HG02840 (cell line): Measurements from ENCODE around the gene ZYX.

ENCODE experiments used
- ATAC-seq: cut with Tn5 transposase; IDR thresholded peaks from one replicate; pipeline ENCODE4 v1.9.1; 2021; ENCODE audit warnings: mild to moderate bottlenecking, moderate library complexity, moderate number of reproducible peaks; ENCODE audit not compliant: unreplicated experiment, low FRiP score

ZYX gene, protein sequence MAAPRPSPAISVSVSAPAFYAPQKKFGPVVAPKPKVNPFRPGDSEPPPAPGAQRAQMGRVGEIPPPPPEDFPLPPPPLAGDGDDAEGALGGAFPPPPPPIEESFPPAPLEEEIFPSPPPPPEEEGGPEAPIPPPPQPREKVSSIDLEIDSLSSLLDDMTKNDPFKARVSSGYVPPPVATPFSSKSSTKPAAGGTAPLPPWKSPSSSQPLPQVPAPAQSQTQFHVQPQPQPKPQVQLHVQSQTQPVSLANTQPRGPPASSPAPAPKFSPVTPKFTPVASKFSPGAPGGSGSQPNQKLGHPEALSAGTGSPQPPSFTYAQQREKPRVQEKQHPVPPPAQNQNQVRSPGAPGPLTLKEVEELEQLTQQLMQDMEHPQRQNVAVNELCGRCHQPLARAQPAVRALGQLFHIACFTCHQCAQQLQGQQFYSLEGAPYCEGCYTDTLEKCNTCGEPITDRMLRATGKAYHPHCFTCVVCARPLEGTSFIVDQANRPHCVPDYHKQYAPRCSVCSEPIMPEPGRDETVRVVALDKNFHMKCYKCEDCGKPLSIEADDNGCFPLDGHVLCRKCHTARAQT

GRCh38 chr7:143380646-143381426 lies at the start of gene ZYX:
ZYX (plus strand) TSS chr7:143381345; CDS start chr7:143381572, 227 bp downstream.
- ATAC-seq = peak; percentile 82

DNA sequence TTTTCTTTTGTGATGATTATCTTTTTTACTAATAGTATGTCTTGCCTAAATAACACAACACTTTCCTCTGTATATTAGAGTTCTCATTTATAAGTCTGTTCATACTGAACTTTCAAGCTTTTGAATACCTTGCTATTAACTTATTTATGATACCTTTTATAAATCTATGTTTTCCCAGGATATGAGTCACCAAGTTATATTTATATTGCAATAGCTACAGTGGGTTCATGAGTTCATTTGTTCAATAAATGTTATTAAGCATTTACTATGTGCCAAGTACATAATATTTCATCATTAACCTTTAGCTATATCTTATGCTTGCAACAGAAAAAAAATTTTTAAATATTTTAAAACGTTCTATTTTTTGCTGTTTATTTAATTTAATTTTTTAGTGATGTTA lies 46.9 kb upstream of the ZYX start:
- ATAC-seq = no peak

DNA sequence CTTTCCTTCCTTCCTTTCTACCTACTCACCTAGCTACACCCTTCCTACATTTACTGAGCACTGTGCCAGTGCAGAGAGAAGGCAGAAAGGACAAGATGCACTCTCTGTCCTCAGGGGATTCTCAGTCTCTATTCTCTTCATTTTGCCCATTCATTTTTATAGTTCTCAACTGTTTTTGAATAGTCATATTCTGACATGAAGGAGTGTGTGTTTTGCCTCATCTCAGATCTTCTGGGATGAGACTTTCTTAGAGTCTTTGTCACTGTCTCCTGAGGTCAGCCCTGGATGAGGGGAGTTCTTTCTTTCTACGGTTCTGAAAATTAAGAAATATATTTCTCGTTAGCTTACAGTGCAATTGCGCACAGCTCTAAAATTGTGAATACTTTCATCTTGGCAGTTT lies 43.9 kb upstream of the ZYX start:
- no peak for ATAC-seq

DNA sequence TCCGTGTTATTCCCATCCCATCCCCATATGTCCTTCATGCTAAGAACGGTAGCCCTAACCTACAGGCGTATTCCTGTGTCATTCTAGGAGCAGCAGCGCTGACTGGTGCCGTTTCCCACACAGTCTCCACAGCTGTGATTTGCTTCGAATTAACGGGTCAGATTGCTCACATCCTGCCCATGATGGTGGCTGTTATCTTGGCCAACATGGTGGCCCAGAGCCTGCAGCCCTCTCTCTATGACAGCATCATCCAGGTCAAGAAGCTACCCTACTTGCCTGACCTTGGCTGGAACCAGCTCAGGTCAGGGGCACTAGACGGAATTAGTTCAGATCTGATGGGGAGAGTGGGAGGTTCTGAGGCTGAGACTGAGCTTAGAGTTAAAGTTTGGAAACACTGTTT lies 39.3 kb upstream of the ZYX start:
- no peak for ATAC-seq

DNA sequence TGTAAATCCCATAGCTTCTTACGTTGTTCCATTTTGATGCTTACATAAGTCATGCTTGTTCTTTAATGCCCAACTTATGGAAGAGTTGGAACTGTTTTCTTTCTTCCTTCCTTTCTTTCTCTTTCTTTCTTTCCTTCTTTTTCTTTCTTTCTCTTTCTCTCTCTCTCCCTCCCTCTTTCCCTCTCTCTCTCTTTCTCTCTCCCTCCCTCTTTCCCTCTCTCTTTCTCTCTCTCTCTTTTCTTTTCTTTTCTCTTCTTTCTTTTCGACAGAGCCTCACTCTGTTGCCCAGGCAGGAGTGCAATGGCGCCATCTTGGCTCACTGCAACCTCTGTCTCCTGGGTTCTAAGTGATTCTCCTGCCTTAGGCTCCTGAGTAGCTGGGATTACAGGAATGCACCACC lies 37.5 kb upstream of the ZYX start:
- no peak for ATAC-seq

DNA sequence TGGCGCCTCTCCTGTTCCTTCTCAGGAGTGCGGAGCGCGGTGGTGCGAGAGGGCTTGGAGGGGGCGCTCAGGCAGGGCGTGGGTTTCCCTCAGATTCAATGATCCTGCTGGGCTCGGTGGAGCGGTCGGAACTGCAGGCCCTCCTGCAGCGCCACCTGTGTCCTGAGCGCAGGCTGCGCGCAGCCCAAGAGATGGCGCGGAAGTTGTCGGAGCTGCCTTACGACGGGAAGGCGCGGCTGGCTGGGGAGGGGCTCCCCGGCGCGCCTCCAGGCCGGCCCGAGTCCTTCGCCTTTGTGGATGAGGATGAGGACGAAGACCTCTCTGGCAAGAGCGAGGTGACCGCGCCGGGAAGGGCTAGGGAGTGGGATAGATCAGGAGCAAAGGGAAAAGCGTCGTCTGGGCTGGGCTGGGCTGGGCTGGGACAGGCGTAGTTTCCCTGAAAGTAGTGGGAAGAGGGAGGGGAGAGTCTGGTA lies 35.7 kb upstream of the ZYX start:
- ATAC-seq = no peak

- no peak for ATAC-seq
Observed at GRCh38 chr7:143346018-143346417, 35.1 kb upstream of the ZYX start.

DNA sequence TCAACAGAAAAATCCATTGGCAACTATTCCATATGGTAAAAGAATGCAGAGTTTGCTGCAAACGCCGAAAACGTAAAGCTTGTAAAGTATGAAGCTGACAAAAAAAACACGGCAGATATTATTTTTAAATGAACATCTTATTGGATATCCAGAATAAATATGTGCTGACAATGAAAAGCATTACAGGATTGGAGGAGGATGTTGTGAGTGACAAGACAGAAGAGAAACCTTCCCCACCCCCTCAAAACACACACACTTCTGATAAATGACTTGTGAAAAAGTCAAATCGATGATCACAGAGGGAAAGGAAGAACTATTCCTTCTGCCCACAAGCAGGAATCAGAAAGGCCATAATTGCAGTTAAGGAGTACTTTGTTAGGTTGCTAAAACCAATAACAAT lies 33.2 kb upstream of the ZYX start:
- ATAC-seq = no peak

- ATAC-seq = no peak
Observed at GRCh38 chr7:143351060-143351459, 30.1 kb upstream of the ZYX start.

DNA sequence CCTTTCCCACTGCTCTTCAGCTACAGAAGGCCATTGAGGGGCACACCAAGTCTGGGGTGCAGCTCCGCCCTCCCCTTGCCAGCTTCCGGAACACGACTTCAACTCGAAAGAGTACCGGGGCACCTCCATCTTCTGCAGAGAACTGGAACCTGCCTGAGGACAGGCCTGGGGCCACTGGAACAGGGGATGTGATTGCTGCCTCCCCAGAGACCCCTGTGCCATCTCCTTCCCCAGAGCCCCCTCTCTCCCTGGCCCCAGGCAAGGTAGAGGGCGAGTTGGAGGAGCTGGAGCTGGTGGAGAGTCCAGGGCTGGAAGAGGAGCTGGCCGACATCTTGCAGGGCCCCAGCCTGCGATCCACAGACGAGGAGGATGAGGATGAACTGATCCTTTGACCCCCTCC lies 29.6 kb upstream of the ZYX start:
- ATAC-seq = no peak

DNA sequence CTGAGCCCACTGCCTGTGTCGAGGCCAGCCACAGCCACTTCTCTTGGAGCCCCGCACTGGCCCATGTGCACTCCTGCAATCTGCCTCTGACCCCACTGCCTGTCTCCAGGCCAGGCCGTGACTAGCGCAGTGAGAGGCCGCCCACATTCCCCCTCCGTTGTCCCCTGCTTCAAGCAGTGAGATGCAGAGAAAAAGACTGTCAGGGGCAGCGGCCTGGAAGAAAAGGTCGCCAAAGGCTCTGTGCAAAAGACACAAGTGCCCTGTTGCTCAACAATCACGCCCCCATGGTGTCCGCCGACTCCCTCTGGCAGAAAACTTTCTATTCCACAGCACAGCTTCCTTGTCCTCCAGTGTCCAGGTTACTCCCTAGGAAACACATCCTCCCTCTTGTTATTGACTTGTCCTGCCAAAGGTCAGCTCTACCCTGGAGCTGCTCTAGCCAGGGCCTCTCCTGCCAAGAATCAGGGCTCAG lies 28.6 kb upstream of the ZYX start:
- no peak for ATAC-seq

DNA sequence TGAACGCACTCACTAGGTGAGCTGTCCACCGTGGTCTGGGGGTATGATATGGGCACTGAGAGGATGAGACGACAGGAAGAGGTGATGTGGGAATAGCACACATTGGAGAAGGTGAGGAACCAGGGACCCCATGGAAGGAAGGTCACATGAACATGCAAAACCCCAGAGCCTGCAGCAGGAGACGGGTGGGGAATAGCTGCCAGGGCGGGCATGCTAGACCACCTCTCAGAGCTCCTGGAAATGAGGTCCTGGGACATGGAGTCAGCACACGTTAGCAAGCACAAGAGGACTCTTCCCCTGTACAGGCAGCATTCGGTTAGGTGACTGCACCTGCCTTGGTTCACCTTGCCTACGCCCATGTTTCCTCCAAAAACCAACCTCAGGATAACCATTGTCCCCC lies 26.8 kb upstream of the ZYX start:
- no peak for ATAC-seq

DNA sequence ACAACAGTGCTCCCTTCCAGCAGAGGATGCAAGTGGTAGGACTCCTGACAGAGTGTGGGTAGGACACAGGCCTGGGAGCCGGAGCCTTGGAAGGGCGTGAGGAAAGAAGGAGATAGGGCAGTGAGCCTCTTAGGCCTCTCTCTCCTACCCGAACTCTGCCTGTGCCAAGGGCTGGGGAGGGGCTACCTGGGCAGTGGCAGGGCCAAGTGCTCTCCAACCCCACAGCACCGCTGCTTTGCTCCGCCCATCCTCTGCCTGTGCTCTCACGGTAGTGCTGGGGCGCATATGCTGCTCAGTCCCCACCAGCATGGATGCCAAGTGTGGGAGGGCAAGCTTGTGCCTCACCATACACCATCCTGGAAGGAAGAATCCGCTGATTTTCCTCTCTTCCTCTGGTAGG lies 26.2 kb upstream of the ZYX start:
- no peak for ATAC-seq

GRCh38 chr7:143355450-143356385 lies 25.4 kb upstream of the ZYX start:
- no peak for ATAC-seq

- no peak for ATAC-seq
Observed at GRCh38 chr7:143356414-143357050, 24.6 kb upstream of the ZYX start.

DNA sequence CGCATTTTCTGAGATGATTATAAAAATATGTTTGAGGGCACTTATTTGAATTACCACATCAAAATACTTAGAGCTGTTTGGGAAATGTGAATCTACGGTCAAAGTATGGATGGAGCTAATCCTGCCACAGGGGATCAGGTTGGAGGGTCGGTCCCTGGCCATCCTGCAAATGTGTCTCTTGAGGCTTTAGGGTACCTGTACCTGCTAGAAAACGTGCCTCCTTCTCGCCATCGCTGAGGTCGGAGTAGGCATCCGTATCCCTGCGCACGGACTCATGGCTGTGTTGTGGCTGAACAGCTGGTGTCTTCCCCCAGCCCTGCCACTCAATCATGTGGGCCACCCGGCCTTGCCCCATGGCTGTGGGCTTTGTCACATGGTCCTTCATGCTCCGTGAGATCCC lies 22.5 kb upstream of the ZYX start:
- ATAC-seq = no peak

DNA sequence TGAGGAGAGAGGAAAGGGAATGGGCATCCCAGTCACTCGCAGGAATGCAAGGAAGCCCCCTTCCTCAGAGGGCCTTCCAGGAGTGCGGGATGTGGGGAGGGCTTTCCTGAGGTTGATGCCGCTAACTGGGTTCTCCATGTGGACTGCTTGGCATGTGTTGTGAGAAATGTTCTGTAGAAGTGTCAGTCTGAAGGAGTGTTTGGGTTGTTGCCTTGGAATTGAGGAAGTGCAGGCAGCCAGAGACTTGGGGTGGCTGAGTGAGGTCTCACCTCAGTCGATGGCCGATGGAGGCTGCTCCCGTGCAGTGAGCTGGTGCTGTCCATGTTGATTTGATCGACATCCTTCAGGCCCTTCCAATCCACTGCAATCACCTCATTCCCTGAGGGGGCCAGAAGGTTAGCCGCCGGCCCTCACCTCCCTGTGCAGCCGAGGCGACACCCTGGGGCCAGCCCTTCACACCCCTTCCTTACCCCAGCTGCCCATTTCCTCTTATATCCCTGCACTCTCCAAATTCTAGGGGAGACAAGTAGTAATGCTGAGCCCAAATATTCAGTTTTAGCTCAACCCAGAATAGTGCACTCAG lies 21.3 kb upstream of the ZYX start:
- ATAC-seq = no peak

DNA sequence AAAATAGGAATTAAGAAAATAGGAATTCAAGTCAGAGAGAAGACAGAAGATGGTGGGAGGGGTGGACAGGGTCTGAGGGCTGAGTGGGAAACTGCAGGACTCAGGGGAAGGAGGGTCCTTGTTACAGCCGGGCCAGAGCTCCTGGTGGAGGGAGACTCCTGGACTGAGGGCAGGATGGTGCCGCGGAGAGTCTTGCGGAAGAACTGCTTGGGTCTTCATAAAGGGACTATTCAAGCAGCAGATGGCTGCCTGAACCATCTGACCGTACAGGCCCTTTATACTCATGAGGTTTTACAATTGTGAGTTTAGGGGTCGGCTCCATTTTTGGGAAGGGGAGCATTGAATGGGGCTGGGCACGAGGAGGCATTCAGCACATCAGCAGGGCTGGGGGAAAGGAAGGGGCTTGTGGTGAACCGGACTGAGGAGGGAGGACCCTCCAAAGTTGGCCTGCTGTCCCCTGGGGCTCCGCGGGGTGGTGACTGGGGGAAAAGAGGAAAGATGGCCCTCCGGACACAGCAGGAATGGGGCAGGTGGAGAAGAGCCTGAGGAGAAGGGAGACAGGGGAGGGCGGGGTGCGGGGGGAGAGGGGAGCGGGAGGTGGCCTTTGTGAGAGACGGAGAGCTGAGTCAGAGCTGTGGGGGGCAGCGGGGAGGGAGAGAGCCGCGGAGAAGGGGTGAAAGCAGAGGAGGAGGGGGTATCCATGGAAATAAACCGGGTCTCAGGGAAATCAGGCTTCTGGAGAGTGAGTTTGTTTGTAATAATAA lies 20.2 kb upstream of the ZYX start:
- no peak for ATAC-seq
